Inflammatory macrophage treated with lipopolysaccharide for 1 hour (primary cell): ENCODE measurements around the gene LURAP1L.

ENCODE experiments used
- DNase-seq, 2 donors: peaks; one replicate each; pipeline ENCODE4 v3.0.0-alpha.2; 2020 to 2022

LURAP1L gene

GRCh38 chr9:12774861-12775678 is at the start of gene LURAP1L:
Gene LURAP1L, plus strand, starts transcription at chr9:12775020. Its CDS starts 696 bp downstream, at chr9:12775716.
- no peak for DNase-seq

GRCh38 chr9:12726795-12727194 is 48.0 kb upstream of the LURAP1L start:
- DNase-seq = no peak

- DNase-seq = no peak
Observed at GRCh38 chr9:12730198-12730597, 44.6 kb upstream of the LURAP1L start.

GRCh38 chr9:12730927-12731326 is 43.9 kb upstream of the LURAP1L start:
- DNase-seq = no peak

- DNase-seq = no peak
Observed at GRCh38 chr9:12732971-12733370, 41.8 kb upstream of the LURAP1L start.

GRCh38 chr9:12735665-12736064 is 39.2 kb upstream of the LURAP1L start:
- no peak for DNase-seq

- DNase-seq = no peak
Observed at GRCh38 chr9:12737871-12738270, 36.9 kb upstream of the LURAP1L start.

GRCh38 chr9:12739014-12739652 is 35.7 kb upstream of the LURAP1L start:
- no peak for DNase-seq

- no peak for DNase-seq
Observed at GRCh38 chr9:12740845-12741244, 34.0 kb upstream of the LURAP1L start.

GRCh38 chr9:12748016-12748415 is 26.8 kb upstream of the LURAP1L start:
- DNase-seq = no peak

- no peak for DNase-seq
Observed at GRCh38 chr9:12748954-12749353, 25.9 kb upstream of the LURAP1L start.

GRCh38 chr9:12753931-12754330 is 20.9 kb upstream of the LURAP1L start:
- DNase-seq = no peak

GRCh38 chr9:12759761-12760160 is 15.1 kb upstream of the LURAP1L start:
- no peak for DNase-seq

- no peak for DNase-seq
Observed at GRCh38 chr9:12760758-12761157, 14.1 kb upstream of the LURAP1L start.

- DNase-seq = no peak
Observed at GRCh38 chr9:12764150-12764549, 10.7 kb upstream of the LURAP1L start.

- no peak for DNase-seq
Observed at GRCh38 chr9:12765088-12765798, 9.6 kb upstream of the LURAP1L start.

- no peak for DNase-seq
Observed at GRCh38 chr9:12766357-12766756, 8.5 kb upstream of the LURAP1L start.

- no peak for DNase-seq
Observed at GRCh38 chr9:12770261-12770660, 4.6 kb upstream of the LURAP1L start.

- no peak for DNase-seq
Observed at GRCh38 chr9:12771891-12772290, 2.9 kb upstream of the LURAP1L start.

- DNase-seq = no peak
Observed at GRCh38 chr9:12773562-12773961, 1.3 kb upstream of the LURAP1L start.

- DNase-seq = no peak
Observed at GRCh38 chr9:12775679-12776512, 1.1 kb downstream of the LURAP1L start.

- DNase-seq = no peak
Observed at GRCh38 chr9:12776513-12777055, 1.8 kb downstream of the LURAP1L start.
